ENCODE results near the gene ARL6. TPM values are rescaled to one million over a fixed set of nuclear protein-coding genes. Genes with fewer than 3 reads are reported as not detected.
A peak's percentile ranks its signal among the peaks of the same experiment; 100 is the strongest.
"Not testable (repeated sequence)": the region's sequence is repeated elsewhere in the genome, so short reads cannot be mapped to it uniquely, and the experiment has no call there.

ARL6 gene
- total RNA-seq, 1 experiment from 2014 or later: 13.6 TPM

DNA sequence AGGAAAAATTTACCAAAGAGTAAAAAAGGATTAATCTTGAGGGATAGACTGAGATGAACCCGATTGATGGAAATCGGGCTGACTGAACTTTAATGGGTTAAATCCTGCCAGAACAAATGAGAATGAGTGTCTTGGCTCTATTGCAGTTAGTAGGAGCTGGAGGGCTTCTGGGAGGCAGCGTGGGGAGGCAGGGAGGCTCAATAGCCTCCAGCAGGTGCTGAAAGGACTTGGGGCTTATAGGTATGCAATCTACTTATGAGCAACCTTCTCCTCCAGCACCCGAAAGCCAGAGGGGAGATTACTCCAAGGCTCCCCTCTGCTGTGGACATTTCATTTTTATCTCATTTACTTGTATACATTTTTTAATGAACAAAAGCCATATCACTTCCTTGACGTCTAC lies 56.2 kb downstream of the ARL6 start:
- no peak for DNase-seq (ENCODE audit: extremely low read depth, low read depth)

DNA sequence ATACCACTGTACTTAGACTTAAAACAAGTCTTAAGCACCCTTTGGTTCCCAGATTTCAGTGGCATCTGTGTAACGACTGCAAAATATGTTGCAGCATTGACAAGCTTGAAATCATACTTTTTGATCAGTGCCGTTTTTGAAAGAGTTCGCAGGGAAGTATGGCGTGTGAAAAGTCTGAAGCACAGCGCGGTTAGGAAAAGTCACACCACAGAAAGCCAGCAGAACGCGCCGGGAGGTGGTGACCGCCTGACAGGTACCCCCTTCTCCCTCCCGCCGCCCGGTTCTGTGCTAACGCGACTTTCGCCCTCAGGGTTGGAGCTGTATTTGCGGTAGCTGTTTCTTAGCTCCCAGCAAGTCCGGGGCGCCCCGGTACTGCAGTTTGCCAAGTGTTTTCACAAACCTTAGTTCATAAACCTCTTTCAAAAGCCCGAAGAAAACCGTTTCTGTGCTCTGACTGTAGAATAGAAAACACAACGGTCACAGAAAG lies 56.8 kb downstream of the ARL6 start:
- DNase-seq (ENCODE audit: extremely low read depth, low read depth): no peak

DNA sequence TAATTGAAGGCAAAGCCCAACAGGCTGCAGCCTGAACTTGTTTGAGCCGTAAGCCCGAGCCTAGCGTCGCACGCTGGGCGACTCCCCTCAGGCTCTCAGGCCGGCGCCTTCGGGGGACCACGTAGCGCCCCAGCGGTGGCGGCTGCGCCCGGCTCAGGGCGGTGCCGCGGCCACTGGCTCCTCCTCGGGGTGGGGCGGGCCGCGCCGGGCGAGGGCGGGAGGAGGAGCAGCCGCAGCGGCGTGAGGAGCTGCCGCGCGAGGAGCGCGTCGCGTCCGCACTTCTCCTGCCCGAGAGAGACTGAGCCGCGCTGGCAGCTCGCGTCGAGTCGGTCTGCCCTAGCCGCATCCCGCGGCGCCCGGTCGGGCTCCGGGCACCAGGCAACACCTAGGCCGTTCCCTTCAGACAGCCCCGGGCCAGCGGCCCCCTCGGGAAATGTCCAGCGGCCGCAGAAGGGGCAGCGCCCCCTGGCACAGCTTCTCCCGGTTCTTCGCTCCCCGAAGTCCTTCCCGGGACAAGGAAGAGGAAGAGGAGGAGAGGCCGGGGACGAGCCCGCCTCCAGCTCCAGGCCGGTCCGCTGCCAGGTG lies 57.3 kb downstream of the ARL6 start, which contains the start of gene CRYBG3:
Gene CRYBG3 (plus strand): TSS at position 238 of the 585 bp plus-strand sequence. CDS start 196 bp downstream, at position 434.
- DNase-seq (ENCODE audit: extremely low read depth, low read depth): peak; percentile 59

DNA sequence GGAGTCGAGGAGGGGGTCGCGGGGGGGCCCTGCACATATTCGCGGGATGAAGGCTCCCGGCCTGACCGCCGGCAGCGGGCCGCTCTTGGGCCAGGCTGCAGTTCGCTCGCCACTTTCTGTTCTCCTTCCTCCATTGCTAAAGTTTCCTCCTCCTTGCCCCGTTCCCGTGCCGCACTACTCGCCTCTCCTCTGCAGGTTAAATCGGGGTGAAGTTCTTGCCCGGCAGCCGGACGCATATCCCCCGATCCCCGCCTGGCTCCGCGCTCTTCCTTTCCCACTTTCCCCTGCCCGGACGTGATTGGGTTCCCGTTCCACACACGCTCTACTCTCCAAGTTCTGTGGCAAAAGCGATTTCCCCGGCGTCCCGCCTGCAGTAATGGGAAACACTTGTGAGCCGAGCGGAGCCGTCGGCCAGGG lies 57.8 kb downstream of the ARL6 start:
- DNase-seq (ENCODE audit: extremely low read depth, low read depth): peak; percentile 15

DNA sequence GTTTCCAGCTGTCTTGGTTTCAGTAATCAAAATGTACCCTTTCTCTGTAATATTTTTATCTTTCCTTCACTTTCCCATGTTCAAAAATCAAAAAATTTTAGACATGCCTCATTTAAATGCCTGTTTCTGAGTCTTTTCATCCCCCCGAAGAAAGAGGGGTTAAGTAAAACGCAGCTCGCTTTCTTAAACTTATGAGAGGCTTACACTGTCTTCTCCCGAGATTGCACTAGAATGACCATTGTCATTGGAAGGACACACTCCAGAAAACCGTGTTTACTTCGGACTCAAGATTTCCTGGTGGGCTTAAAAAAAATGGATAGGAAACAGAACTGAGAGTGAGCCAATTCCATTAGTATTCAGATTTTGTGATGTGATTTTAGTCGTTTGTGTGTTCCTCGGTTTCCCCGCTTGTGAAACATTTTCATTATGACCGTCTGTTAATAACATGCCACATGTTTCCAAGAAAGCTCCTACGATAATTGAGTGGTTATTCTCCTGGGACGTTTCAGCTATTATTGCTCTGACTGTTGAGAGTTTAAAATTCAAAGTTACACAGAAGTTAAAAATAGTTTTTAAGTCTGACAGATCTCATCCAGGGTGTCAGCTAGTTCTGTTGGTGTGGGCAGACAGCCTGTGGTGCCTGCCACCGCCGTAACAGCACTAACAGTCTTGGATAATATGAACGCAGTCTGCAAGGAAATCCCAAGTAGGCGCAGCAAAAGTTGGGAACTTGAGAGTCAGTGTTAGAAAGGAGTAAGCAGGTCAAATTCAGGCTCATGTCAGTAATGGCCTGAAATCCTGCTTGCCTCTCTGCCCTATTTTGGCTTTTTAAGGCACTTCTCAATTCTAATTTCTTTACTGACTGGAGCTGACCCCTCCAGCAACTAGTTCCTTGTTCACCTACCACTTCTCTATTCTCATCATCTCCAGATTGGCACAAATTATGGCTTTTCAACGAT lies 58.8 kb downstream of the ARL6 start:
- DNase-seq (ENCODE audit: extremely low read depth, low read depth): no peak

DNA sequence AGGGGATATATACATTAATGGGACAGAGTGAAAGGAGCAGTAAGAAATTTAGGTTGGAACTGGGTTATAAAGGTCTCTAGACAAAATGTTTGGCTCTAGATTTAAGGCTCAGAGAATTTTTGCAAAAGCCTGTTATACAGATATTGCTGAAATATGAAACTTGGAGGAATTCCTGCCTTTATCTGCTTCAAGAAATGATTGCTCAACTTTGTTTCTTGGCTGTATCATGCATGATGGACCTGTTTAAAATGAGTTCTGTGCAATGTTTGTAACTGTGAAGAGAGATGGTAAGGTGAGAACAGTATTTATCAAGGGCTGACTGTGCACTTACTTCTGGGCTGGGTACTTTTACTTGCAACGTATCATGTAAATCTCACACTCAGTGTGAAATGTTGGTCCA lies 60.5 kb downstream of the ARL6 start:
- DNase-seq (ENCODE audit: extremely low read depth, low read depth): no peak

DNA sequence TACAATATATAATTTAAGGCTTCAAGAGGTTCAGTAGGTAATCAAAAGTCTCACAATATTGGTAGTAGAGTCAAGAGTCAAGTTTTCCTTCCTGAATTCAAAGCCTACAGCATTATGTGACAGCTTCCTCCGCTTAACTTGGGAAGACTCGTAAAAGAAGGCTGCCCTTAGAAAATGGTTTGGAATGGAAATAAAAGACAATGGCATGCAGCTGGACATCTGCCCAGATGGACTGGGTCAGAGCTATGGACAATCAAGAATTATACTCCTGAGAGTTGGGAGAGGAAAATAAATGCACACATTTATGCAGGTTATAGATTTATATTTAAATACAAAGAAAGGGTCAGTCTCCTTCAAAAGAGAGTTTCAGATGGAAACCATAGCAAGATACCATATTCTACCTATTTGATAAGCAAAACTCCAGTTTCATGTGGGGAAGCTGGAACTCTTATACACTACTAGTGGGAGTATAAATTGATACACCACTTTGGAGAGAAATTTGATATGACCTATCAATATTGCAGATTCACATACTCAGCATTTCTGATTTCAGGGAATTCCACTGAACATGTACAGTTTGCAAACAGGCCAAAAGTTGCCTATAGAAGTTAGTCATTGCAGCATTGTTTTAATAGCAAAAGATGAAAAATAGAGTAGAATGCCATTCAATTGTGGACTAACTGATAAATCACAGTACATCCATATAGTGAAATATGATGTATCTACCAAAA lies 63.3 kb downstream of the ARL6 start:
- no peak for DNase-seq (ENCODE audit: extremely low read depth, low read depth)

DNA sequence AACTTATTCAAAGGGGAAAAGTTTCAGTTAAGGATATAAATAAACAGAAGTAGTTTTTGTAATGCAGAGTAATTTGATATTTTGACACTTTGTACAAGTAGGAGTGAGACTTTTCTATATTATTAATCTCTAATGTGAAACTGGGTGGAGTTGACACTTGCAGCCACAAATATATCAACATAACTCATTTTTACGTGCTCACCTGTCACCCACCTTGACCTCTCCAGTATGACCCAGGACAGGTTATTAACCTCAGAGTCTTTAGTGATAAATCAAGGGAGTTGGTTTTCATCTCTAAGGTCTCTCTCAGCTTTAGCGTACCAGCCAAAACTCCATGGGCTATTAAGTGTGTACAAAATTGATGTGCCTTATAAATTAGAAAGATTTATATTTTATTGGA lies 64.6 kb downstream of the ARL6 start:
- no peak for DNase-seq (ENCODE audit: extremely low read depth, low read depth)

DNA sequence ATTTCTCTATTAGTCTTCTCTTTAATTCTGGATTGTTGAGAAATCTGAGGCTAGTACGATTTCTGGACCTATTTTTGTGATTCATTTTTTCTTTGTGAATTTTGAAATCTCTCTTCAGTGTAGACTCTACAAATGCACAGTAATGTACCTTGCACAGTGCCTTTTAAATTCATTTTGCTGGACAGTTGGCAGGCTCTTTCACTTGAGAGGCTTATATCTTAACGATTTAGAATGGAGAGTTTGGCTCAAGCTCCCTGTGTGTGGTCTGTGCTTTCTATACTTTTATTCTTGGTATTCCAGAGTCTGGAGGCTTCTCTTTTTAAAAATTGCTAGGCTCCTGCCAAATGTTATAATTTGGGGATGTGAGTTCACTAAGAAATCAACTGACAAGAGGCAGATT lies 66.1 kb downstream of the ARL6 start:
- no peak for DNase-seq (ENCODE audit: extremely low read depth, low read depth)

DNA sequence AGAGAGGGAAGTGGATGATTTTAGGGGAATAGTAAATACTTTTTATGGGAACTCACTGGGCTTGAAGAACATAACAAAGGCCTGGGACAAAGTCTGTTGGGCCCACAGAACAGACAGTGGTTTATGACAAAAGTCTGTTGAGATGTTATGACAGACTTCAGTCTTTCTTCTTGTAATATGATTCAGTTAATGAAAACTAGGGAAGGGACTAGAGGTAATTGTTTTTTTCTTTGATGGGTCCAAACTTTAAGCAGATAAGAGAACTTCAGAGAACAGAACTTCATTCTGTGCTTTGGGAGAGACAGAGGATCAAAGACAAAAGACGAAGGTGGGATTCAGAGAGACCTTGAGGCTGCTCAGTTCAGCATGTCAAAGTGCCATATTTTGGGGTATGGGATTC lies 66.6 kb downstream of the ARL6 start:
- DNase-seq (ENCODE audit: extremely low read depth, low read depth): no peak

DNA sequence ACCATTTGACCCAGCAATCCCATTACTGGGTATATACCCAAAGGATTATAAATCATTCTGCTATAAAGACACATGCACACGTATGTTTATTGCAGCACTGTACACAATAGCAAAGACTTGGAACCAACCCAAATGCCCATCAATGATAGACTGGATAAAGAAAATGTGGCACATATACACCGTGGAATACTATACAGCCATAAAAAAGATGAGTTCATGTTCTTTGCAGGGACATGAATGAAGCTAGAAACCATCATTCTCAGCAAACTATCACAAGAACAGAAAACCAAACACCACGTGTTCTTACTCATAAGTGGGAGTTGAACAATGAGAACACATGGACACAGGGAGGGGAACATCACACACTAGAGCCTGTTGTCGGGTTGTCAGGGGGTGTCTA lies 68.6 kb downstream of the ARL6 start:
- not testable (repeated sequence) for DNase-seq (ENCODE audit: extremely low read depth, low read depth)

DNA sequence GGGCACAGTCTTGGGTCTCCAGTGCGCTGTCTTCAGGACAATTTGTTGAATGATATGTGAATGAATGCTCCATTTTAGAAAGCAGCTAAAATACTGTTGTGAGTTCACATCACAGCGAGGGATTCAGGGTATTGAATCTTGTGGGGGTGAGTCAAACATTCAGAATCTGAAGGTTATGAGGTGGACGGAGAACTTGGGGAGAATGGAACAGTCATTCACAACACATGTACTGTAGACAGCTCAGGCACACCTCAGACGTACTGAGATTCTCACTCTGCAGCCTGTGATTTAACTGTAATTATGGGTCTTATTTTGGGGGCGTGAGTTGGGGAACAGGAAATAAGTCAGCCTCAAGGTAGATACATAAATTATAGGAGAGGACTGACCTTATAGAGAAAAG lies 71.2 kb downstream of the ARL6 start:
- DNase-seq (ENCODE audit: extremely low read depth, low read depth): no peak

DNA sequence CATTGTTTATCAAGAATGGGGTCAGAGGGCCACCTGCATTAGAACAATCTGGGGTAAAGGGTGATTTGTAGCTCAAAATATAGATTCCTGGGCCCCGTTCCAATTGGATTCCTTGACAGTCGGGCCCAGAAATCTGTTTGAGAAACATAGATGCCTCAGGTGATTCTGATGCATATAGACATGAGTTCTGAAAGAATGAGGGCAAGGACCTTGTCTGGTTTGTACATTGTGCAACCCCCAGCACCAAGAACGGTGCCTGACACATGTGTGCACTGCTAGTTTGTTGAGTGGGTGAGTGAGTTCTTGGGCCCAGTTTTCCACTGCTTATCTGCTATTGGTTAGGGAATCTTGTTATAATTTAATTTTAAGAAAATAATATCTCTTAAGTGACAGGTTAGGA lies 73.8 kb downstream of the ARL6 start:
- DNase-seq (ENCODE audit: extremely low read depth, low read depth): no peak

DNA sequence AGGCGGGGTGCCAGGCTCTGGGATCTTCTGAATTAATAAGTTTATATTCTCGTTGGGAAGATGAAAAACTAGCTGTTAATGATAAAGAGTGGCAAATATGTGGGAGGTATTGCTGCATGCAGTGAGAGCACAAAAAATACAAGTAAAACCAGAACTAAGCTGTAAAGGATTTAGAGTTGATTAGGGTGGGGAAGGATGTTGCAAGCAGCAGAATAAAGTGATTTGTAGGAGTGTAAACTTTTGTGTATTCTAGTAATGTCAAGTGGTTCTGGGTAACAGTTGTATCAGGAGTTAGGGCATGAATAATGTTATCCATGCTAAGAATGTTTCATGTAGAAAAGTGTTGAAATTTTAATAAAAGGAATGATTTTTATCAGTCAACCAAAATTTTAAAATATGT lies 75.4 kb downstream of the ARL6 start:
- no peak for DNase-seq (ENCODE audit: extremely low read depth, low read depth)

DNA sequence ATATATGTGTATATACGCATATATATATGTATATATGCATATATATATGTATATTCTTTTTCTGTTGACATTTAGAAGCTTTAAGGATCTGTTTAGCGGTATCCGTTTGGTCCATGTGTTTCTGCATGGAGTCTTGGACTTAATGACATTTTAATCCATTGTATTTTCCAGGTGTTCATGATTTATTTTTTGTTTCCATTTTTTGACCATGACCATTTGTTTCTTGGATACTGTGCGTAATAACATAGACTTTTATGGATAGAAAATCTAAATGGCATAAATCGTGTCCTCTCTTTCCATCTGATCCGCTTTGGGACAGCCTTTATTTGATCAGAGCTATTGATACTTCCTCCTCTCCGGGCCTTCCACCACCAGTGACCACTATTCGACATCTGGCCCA lies 76.7 kb downstream of the ARL6 start:
- no peak for DNase-seq (ENCODE audit: extremely low read depth, low read depth)

DNA sequence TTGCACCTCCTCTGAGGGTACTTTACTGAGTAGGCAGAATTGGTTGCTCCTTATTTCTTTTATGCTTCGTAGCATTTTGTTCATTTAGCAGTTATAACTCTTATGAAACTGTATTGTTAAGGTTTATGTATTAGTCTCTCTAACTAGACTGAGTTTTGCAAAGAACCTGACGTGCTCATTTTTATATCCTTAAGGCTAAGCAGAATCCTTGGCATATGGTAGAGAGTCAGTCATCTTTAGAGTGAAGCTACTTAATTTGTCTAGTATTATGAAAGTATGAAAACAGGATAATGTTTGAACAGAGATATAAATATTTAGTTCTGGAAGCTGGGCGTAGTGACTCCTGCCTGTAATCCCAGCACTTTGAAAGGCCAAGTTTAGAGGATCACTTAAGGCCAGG lies 77.4 kb downstream of the ARL6 start:
- DNase-seq (ENCODE audit: extremely low read depth, low read depth): no peak

DNA sequence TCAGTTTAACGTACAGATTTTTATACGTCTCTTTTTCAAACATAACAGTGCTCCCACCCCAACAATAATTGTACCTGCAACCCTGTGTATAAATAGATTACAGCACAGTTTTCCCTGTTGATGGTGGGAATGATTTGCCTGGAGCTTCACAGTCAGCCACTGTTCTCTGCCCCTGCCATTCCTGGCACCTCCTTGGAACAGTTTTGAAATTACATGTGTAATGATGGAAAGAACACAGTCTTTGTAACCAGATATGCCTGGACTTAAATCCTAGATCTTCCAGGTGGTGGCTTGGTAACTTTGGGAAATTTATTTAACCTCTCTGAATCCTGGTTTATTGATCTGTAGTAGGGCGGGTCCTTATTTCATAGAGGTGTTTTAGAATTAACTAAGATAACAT lies 84.2 kb downstream of the ARL6 start:
- no peak for DNase-seq (ENCODE audit: extremely low read depth, low read depth)
